Ascending aorta (tissue), 2 donors: Measurements from ENCODE around the gene COL18A1. TPM values are rescaled to one million over a fixed set of nuclear protein-coding genes. Genes with fewer than 3 reads are reported as not detected.

ENCODE experiments used
- DNase-seq, 2 donors: peaks; one replicate each; pipeline ENCODE4 v3.0.0-alpha.2; 2019; ENCODE audit warnings: low spot score in 2 of 2
- H3K27ac ChIP-seq, 2 donors: fragments of 200-600 bp; sonication (generic); one replicate each; pipeline ENCODE4 v1.5.1; 2016 to 2017; ENCODE audit warnings: mild to moderate bottlenecking in 1 of 2
- H3K27me3 ChIP-seq: fragments of 200-600 bp; sonication (generic); one replicate; pipeline ENCODE4 v1.5.1; 2017
- H3K36me3 ChIP-seq, 2 donors: fragments of 200-600 bp; sonication (generic); one replicate each; pipeline ENCODE4 v1.5.1; 2016
- H3K4me1 ChIP-seq, 2 donors: fragments of 200-600 bp; sonication (generic); one replicate each; pipeline ENCODE4 v1.5.1; 2016 to 2017; ENCODE audit warnings: mild to moderate bottlenecking in 1 of 2
- H3K4me3 ChIP-seq, 2 donors: fragments of 200-600 bp; sonication (generic); one replicate each; pipeline ENCODE4 v1.5.1; 2016 to 2017; ENCODE audit warnings: mild to moderate bottlenecking in 1 of 2
- H3K9me3 ChIP-seq, 2 donors: fragments of 200-600 bp; sonication (generic); one replicate each; pipeline ENCODE4 v1.5.1; 2016
- CTCF ChIP-seq, 3 experiments: fragments of 200-600 bp in 2 of 3; fragments of 450-650 bp in 1 of 3; sonication (generic) in 2 of 3; IDR thresholded peaks; one replicate each; pipeline ENCODE4 v1.5.1; 2016 to 2019; ENCODE audit warnings: antibody characterized with exemption in 3 of 3, mild to moderate bottlenecking in 1 of 3, moderate library complexity in 1 of 3
- intact Hi-C: fragments of 100-400 bp; cut with DNase I; formaldehyde crosslinking; loops from one replicate; pipeline ENCODE4 v1.15.1; 2023
- total RNA-seq: library from RNA; depleted of rRNA; stranded (reverse); fragments of >200 nt; gene quantifications from one replicate; pipeline ENCODE4 v1.1.0, GENCODE V29; 2016

Gene COL18A1
- total RNA-seq, 1 donor from 2014 or later, result 699 TPM

- intact Hi-C loops, result no loop called here
- no peak for TF ChIP-seq CTCF (IDR thresholded peaks at IDR 0.05)
- no peak overlapping the region for H3K4me3 ChIP-seq
- H3K27ac ChIP-seq, result no peak overlapping the region
- no peaks in the 10 kb centered on the region for H3K36me3 ChIP-seq
- no peak for DNase-seq
- no peaks in the 10 kb centered on the region for H3K27me3 ChIP-seq
- H3K9me3 ChIP-seq, result no peaks in the 10 kb centered on the region
- peaks cover 5 to 37% of the 10 kb centered on the region in 2 donors for H3K4me1 ChIP-seq
Measured at GRCh38 chr21:45452696-45453307, 47.8 kb downstream of the COL18A1 start.

- Histone ChIP-seq H3K27ac (peak overlapping the region in 1 of 2 donors; percentile 11), H3K4me3 (no peak overlapping the region), H3K4me1 (peaks cover 5 to 43% of the 10 kb centered on the region in 2 donors), H3K9me3 (no peaks in the 10 kb centered on the region), H3K27me3 (no peaks in the 10 kb centered on the region), H3K36me3 (no peaks in the 10 kb centered on the region)
- no peak for DNase-seq
- intact Hi-C loops, result no loop called here
- TF ChIP-seq CTCF (IDR thresholded peaks at IDR 0.05), result no peak
Measured at GRCh38 chr21:45453308-45453950, 48.5 kb downstream of the COL18A1 start.

GRCh38 chr21:45454060-45454925 lies 49.3 kb downstream of the COL18A1 start:
- peak overlapping the region; percentile 11 to 35 for H3K27ac ChIP-seq
- H3K36me3 ChIP-seq, result no peaks in the 10 kb centered on the region
- H3K4me1 ChIP-seq, result peaks cover 5 to 48% of the 10 kb centered on the region in 2 donors
- DNase-seq, result no peak
- TF ChIP-seq CTCF (IDR thresholded peaks at IDR 0.05), result no peak
- intact Hi-C loops, result no loop called here
- no peaks in the 10 kb centered on the region for H3K27me3 ChIP-seq
- no peaks in the 10 kb centered on the region for H3K9me3 ChIP-seq
- H3K4me3 ChIP-seq, result peak overlapping the region; percentile 38 to 53

GRCh38 chr21:45454926-45455673 lies 50.1 kb downstream of the COL18A1 start:
- DNase-seq, result no peak
- Histone ChIP-seq H3K27ac (peak overlapping the region; percentile 29 to 35), H3K27me3 (no peaks in the 10 kb centered on the region), H3K36me3 (no peaks in the 10 kb centered on the region), H3K4me3 (peak overlapping the region; percentile 38 to 53), H3K9me3 (no peaks in the 10 kb centered on the region), H3K4me1 (peaks cover 5 to 48% of the 10 kb centered on the region in 2 donors)
- intact Hi-C loops, result no loop called here
- no peak for TF ChIP-seq CTCF (IDR thresholded peaks at IDR 0.05)
